Vagina (tissue), 2 donors: ENCODE data around the gene TPD52L2.

Source experiments
- CTCF ChIP-seq, 3 experiments: fragments of 450-650 bp in 2 of 3; fragments of 200-600 bp in 1 of 3; sonication (generic) in 1 of 3; IDR thresholded peaks; one replicate each; pipeline ENCODE4 v1.5.1; 2017 to 2019; ENCODE audit warnings: antibody characterized with exemption in 3 of 3, mild to moderate bottlenecking in 2 of 3, moderate library complexity in 2 of 3
- POLR2A ChIP-seq, 2 donors: fragments of 450-650 bp; IDR thresholded peaks; one replicate each; pipeline ENCODE4 v1.6.1; 2017; ENCODE audit warnings: antibody characterized with exemption in 2 of 2, mild to moderate bottlenecking in 2 of 2, moderate library complexity in 2 of 2
- POLR2AphosphoS5 ChIP-seq, 2 donors: sonication (generic); formaldehyde crosslinking; IDR thresholded peaks; one replicate each; pipeline ENCODE4 v1.9.0; 2017; ENCODE audit warnings: antibody characterized with exemption in 2 of 2, mild to moderate bottlenecking in 2 of 2, low read depth in 1 of 2; ENCODE audit not compliant: insufficient read depth in 1 of 2

GRCh38 chr20:63919130-63919529 lies 54.1 kb downstream of the TPD52L2 start:
- TF ChIP-seq CTCF (IDR thresholded peaks at IDR 0.05) (no peak), POLR2A (IDR thresholded peaks at IDR 0.05) (no peak), POLR2AphosphoS5 (IDR thresholded peaks at IDR 0.05; ENCODE audit: insufficient read depth in 1 of 2, low read depth in 1 of 2) (no peak)
